Measurements from ENCODE around the gene BRME1. TPM values are rescaled to one million over a fixed set of nuclear protein-coding genes. Genes with fewer than 3 reads are reported as not detected.
"Not testable (repeated sequence)": the region's sequence is repeated elsewhere in the genome, so short reads cannot be mapped to it uniquely, and the experiment has no call there.

Gene BRME1
- total RNA-seq, 1 donor from 2014 or later = 5.7 TPM

DNA sequence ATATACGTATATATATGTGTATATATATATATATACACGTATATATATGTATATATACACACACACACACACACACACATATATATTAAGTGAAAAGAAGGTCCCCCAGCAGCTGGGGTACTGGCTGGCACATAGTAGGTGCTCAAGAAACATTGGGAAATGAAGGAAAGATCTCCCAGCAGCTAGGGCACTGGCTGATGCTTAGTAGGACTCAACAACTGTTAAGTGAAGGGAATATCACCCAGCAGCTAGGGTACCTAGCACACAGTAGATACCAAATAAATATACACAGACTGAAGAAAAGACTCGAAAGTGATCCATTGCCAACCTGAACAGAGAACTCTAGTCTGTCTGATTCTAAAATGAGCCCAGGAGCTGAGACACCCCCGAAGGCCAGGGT lies 20.1 kb upstream of the BRME1 start:
- ATAC-seq = no peak

DNA sequence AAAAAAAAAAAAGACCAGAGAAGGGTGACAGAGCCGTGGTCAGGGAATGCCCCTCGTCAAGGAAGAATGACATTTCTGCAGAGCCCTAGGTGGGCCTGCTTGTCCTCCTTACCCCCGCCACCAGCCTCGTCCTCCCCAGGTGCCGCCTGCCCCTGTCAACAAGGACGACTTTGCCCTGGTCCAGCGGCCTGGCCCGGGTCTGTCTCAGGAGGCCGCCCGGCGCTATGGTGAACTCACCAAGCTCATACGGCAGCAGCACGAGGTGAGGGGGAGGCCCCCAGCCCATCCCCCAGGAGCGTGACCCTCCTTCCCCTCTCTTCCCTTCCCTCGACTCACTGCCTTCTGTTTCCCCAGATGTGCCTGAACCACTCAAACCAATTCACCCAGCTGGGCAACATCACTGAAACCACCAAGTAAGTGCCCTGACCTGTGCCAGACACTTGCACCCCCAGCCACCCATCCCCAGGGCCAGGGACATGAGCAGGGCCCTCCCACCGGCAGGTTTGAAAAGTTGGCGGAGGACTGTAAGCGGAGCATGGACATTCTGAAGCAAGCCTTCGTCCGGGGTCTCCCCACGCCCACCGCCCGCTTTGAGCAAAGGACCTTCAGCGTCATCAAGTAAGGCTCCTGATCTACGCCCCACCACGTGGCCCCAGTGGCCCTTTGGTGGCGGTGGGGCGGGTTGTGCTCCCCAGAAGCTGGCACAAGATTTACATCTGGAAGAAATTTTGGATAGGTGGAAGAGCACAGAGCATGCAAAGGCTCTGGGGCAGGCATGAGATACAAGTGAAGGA lies 17.5 kb upstream of the BRME1 start:
- ATAC-seq = no peak

DNA sequence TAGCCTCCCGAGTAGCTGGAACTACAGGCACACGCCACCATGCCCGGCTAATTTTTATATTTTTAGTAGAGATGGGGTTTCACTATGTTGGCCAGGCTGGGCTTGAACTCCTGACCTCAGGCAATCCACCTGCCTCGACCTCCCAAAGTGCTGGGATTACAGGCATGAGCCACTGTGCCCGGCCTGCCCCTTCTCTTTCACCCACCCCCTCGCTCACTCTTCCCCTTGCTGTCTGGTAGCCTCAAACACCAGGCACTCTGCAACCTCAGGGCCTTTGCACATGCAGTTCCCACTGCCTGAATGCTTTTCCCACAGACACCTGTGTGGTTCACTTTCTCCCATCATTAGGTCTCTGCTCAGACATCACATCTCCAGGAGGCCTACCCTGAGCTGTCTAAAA lies 16.2 kb upstream of the BRME1 start:
- not testable (repeated sequence) for ATAC-seq

DNA sequence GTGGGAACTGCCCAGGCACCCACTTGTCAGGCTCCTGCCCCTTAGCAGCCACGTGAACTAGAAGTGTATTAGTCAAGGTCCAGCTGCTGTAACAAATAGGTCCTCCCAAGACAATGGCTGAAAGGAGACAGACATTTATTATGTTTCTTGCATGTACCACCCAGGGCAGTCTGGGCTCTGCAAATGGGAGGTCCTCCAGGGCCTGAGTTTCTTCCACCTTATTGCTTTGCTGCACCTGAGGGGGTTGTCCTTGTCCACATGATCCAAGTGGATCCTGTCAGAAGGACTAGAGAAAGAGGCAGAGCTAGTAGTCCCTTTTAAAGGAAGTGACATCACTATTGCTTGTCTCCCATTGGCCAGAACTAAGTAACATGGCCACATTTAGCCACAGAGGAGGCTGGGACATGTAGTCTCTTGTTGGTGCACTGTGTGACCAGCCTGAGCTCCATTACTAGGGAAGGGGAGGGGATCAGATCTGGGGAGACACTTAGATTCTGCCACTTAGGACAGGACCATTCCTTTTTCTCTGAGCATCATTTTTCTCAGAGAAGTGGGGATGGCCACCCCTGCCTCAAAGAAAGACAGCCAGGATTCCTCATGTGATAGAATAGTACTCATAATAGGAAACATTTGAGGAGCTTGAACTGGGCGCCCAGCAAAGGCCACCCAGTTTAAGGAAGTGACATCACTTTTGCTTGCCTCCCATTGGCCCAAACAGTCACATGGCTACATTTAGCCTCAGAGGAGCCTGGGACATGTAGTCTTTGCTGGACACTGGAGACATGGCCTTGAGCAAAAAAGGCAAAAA lies 15.2 kb upstream of the BRME1 start:
- ATAC-seq = peak; percentile 50

DNA sequence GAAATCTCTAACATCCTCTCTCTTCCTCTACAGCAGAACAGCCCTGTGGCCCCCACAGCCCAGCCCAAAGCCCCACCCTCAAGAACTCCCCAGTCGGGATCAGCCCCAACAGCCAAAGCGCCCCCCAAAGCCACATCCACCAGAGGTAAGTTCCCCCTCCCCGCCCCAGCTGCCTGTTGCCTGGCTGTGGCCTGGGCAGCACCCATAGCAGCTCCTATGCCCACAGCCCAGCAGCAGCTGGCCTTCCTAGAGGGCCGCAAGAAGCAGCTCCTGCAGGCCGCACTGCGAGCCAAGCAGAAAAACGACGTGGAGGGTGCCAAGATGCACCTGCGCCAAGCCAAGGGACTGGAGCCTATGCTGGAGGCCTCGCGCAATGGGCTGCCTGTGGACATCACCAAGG lies 14.6 kb upstream of the BRME1 start:
- ATAC-seq = no peak

DNA sequence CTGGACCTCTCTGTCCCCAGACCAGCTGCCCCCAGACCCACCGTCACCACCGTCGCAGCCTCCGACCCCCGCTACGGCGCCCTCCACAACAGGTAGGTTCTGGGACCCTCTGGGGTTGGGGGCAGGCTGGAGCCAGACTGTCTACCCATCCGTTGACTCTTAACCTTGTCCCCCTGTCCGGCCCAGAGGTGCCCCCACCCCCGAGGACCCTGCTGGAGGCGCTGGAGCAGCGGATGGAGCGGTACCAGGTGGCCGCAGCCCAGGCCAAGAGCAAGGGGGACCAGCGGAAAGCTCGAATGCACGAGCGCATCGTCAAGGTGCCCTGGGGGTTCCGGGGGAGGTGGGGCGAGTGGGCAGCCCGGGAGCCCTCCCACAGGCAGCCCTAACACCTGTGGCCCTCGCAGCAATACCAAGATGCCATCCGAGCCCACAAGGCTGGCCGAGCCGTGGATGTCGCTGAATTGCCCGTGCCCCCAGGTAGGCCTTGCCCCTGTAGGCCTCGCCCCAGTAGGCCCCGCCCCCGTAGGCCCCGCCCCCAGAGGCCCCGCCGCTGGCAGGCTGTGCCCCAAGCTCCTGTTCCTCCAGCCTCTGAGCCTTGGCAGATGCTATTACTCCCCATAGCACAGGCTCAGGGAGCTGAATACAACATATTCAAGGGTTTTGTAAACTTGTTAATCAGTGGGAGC lies 13.0 kb upstream of the BRME1 start:
- peak; percentile 9 for ATAC-seq

DNA sequence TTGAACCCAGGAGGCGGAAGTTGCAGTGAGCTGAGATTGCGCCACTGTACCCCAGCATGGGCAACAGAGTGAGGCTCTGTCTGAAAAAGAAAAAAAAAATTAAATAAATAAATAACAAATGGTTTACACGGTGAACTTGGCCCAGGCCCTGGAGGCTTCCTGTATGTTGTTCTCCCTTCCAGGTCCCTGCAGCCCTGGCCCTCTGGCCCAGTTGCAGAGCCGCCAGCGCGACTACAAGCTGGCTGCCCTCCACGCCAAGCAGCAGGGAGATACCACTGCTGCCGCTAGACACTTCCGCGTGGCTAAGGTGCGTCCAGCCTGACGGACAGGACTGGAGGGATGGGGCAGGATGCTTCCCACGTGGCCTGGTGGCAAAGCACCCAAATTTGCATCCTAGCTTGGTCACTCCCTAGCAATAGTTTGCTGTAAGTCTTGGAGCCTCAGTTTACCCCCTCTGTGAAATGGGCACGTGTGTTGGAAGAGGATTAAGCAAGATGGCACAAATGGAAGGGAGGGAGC lies 12.0 kb upstream of the BRME1 start:
- ATAC-seq = no peak

DNA sequence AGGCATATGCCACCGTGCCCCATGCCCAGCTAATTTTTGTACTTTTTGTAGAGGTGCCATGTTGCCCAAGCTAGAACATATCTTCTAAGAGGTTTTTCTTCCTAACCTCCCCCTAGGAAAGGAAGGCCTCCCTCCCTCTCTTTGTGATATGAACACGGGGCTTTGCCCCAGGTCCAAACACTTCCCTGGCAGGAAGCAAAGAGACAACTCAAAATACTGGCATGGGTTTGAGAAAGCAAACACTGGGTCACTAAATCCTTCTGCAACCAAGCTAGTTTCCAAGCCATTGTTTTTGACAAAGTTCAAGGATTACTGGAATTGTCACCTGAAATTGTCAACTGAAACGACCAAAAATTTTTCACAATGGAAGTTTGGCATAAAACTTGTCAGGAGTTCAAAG lies 8.9 kb upstream of the BRME1 start:
- ATAC-seq = no peak

DNA sequence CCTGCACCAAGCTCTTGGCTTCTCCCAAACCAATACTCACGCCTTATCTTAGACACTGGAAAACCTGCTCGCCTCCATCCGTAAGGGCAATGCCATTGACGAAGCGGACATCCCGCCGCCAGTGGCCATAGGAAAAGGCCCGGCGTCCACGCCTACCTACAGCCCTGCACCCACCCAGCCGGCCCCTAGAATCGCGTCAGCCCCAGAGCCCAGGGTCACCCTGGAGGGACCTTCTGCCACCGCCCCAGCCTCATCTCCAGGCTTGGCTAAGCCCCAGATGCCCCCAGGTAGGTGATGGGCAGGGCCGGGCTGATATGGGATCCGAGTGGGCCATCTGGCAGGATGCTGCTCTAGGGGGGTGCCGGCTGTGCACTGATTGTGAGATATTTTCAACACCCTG lies 7.4 kb upstream of the BRME1 start:
- no peak for ATAC-seq

DNA sequence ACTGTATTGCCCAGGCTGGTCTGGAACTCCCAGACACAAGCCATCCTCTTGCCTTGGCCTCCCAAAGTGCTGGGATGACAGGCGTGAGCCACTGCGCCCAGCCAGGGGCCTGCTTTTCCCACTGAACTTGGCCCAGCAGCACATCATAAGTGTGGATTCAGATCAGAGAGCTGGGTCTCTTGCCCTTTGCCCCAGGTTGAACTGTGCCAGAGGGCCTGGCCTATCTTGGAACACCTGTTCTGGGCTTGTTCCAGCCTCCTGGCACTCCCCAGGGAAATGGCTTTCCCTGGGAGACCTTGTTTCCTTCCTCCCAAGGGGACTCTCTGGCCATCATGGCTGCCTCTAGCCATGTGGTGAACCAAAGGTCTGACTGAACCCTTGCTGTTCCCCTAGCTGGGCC lies 3.5 kb upstream of the BRME1 start:
- ATAC-seq = no peak

DNA sequence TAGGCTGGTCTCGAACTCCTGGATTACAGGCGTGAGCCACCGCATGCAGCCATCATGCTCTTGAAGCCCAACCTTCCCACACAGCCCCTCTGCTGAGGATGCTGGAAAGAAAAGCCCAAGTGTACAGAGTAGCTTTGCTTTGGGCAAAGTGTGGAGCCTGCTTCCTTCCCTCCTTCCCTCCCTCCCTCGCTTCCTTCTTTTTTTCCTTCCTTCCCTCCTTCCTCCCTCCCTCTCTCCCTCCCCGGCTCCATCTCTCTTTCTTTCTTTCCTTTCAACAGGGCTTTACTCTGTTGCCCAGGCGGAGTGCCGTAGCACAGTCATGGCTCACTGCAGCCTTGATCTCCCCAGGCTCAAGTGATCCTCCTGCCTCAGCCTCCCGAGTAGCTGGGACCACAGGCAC lies 2.8 kb upstream of the BRME1 start:
- ATAC-seq = no peak

DNA sequence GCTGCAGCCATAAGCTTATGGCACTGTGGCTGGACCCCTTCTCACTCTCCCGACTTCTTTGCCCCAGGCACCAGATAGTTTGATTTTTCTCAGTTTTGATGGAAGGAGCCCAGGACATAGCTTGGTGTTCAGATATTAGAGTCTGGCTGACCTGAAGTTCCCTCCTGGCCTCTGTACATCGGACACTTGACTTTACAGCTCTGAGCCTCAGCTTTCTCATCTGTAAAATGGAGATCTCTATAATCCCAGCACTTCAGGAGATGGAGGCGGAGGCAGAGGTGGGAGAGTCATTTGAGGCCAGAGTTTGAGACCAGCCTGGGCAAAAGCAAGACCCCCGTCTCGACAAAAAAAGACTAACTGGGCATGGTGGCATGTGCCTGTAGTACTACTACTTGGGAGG lies 993 bp upstream of the BRME1 start:
- no peak for ATAC-seq

DNA sequence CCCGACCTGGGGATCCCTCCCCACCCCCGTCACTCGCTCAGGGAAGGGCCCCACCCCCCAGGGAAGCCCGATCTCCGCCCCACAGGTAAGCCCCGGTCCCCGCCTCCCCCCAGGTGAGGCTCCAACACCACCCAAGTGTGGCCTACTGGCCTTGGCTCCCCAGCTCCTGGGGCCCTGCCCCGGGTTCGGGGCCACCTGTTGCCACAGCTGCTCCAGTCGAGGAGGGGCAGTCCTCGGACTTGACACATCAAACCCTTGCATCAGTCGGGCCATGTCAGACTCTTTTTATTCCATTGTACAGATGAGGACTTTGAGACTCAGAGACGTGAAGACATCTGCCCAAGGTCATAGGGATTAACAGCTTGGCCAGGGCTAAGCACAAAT lies 596 bp upstream of the BRME1 start:
- peak; percentile 83 for ATAC-seq

DNA sequence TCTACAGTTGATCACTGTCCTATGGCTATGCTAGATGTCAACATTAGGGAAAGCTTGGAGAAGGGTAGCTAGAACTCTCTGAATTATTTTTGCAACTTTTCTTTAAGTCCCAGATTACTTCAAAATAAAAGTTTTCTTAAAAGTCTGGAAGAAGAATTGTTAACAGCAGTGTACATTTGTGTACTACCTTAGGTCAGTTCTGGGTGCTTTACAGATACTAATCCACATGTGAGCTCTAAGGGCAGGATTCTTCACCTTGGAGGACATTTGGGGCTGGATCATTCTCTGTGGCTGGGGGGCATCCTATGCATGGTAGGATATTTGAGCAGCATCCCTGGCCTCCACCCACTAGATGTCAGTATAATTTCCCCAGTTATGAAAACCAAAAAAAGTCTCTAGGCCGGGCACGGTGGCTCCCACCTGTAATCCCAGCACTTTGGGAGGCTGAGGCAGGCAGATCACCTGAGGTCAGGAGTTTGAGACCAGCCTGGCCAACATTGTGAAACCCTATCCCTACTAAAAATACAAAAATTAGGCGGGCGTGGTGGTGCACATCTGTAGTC lies 2.8 kb downstream of the BRME1 start:
- no peak for ATAC-seq

DNA sequence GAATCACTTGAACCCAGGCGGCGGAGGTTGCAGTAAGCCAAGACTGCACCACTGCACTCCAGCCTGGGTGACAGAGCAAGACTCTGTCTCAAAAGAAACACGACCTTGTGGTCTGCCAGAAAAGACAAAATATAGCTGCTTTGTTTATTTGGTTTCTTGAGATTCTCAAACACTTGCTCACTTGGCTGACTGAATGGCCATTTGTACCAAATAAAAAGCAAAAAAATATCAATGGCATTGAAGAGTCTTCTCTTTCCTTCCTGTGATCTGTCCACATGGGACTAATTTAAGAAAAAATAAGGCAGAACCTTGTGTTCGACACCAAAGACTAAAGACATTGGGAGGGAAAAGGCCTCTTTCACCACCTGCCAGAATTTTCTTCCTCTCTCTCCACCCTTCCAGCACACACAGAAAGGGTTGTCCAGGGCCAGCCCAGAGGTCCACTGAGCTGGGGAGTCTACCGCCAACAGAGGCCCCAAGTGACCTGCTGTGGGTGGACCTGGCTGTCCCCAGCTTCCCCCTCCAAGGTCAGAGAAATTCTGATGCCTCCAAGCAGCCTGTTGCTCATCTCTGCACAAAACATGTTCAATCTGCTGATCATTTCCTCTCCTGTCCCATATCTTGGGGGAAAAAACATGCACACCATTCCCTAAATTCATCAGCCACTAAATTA lies 5.9 kb downstream of the BRME1 start:
- ATAC-seq = no peak

DNA sequence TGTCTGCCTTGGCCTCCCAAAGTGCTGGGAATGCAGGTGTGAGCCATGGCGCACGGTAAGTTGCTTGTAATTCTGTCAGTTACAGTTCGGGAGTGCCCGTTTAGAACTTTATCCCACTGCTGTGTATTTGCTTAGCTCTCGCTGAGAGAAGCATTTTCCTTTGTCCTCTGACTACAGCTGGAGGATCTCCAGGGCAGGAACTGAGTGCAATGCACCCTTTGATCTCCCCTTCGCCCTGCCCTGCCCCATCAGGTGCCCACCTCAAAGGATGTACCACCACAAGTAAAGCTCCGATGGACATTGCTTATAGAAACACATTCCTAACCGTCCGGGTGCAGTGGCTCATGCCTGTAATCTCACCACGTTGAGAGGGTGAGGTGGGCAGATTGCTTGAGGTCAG lies 6.5 kb downstream of the BRME1 start:
- ATAC-seq = no peak

DNA sequence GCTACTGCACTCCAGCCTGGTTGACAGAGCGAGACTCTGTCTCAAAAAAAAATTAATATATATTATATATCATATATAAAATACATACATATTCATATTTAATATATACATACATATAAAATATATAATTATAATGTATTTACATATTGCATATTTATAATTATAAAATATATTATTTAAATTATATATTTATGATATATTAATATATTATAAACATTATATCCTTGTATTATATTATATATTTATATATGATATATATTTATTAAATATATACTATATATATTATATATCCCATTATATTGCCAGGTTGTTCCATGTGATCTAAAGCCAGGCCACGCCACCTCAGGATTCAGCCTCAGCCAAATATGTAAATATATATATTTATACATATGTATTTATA lies 9.7 kb downstream of the BRME1 start:
- ATAC-seq = no peak

DNA sequence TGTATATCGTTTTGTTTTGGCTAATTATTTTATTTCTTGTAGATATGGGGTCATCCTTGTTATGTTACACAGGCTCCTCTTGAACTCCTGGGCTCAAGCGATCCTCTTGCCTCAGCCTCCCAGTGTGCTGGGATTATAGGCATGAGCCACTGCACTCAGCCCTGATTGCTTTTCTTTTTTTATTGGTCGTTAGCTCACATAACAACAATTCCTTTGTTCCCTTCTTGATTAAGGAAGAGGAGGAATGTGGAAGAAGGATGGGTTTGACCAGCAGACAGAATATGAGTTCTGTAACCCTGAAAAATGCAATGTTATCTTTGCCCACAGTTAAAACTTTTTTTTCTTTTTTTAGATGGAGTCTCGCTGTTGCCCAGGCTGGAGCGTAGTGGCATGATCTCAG lies 11.4 kb downstream of the BRME1 start:
- no peak for ATAC-seq

DNA sequence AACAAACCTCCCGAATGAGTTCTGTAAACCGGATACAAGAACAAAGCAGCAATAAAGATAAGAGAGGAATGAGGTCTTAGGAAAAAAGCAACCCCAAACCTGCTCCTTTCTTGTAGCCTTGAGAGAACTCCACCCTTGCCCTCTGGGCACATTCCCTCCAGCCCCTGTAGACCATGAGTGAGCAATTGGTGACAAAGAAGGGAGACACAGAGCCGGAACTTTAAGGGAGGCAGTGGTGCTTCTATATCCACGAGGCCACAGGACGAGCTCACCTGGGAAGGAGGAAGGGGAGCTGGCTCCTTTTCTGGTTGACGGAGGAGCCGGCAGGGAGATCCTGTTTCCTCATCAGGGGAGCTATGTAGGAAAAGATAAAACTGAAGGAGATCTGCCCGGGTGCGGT lies 13.0 kb downstream of the BRME1 start:
- ATAC-seq = no peak

DNA sequence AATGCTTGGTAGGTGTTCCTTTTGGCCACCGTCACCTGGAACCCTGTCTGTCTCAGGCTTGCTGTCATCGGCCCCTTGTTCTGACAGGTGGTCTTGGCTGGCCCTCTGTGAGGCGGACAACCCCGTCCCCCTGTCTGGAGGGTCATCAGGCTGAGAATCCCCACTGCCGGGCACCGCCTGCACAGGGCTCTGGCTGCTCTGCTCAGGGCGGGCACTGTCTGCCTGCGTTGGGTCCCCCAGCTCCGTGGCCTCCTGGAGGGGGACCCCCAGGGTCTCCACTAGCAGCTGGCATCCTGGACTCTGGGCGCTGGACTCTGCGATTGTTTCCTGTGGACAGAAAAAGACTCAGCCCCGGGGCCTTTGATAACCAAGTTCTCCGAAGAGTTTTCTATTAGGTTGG lies 15.8 kb downstream of the BRME1 start:
- no peak for ATAC-seq

DNA sequence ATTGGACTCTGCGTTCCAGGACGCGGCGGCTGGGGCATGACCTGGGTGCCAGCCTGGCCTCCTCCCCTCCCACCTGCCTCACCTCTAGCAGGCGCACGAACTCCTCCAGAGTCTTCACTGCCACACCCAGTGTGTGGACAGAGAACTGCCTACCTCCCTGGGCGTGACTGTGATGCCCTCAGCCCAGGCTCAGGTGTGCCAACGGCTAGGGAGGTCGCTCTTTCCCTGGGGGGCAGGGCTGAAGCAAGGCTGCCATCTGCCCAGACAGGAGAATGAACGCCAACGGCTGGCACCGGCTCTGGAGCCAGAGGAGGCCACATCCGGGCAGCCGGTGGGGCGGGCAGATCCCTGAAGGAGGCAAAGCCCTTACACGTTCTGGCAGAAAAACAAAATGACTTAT lies 17.6 kb downstream of the BRME1 start:
- peak; percentile 77 for ATAC-seq

DNA sequence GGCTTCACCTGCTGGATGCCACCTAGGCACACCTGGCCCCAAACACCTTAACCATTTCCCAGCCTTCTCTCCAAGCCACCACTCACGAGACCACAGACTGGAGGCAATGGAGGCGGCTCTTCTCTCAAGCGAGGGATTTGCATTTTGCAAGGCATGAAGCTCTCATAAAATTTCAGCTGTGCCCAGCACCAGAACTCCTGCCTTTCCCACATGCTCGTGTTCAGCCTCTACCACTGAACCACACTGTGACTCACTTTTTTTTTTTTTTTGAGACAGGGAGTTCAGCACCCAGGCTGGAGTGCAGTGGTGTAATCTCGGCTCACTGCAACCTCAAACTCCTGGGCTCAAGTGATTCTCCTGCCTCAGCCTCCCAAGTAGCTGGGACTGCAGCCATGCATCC lies 18.4 kb downstream of the BRME1 start:
- ATAC-seq = peak; percentile 50

Measured in esophagus mucosa (tissue), 1 donor.